Raji (cell line): ENCODE data around the gene KCNK10.

ENCODE experiments used
- POLR2A ChIP-seq: IDR thresholded peaks from 2 replicates; pipeline ENCODE4 v1.6.1; 2011; ENCODE audit warnings: low read depth, low read length, control low read depth; ENCODE audit not compliant: insufficient read depth

The KCNK10 gene

GRCh38 chr14:88323086-88323522 lies at the start of gene KCNK10:
Gene KCNK10, minus strand, starts transcription at chr14:88323269. Its CDS starts 471 bp downstream, at chr14:88322798.
- no peak for TF ChIP-seq POLR2A

- no peak for TF ChIP-seq POLR2A
Observed at GRCh38 chr14:88369496-88369895, 46.4 kb upstream of the KCNK10 start.

GRCh38 chr14:88364710-88365413 lies 41.8 kb upstream of the KCNK10 start:
- TF ChIP-seq POLR2A = no peak

GRCh38 chr14:88363644-88364043 lies 40.6 kb upstream of the KCNK10 start:
- TF ChIP-seq POLR2A = no peak

- no peak for TF ChIP-seq POLR2A
Observed at GRCh38 chr14:88359500-88359899, 36.4 kb upstream of the KCNK10 start.

- no peak for TF ChIP-seq POLR2A
Observed at GRCh38 chr14:88354358-88354757, 31.3 kb upstream of the KCNK10 start.

GRCh38 chr14:88352698-88353097 lies 29.6 kb upstream of the KCNK10 start:
- no peak for TF ChIP-seq POLR2A

- no peak for TF ChIP-seq POLR2A
Observed at GRCh38 chr14:88351966-88352691, 29.1 kb upstream of the KCNK10 start.

GRCh38 chr14:88348546-88348945 lies 25.5 kb upstream of the KCNK10 start:
- no peak for TF ChIP-seq POLR2A

- no peak for TF ChIP-seq POLR2A
Observed at GRCh38 chr14:88346048-88346639, 23.1 kb upstream of the KCNK10 start.

GRCh38 chr14:88342980-88343379 lies 19.9 kb upstream of the KCNK10 start:
- TF ChIP-seq POLR2A = no peak

GRCh38 chr14:88340357-88340756 lies 17.3 kb upstream of the KCNK10 start:
- no peak for TF ChIP-seq POLR2A

- no peak for TF ChIP-seq POLR2A
Observed at GRCh38 chr14:88333036-88333435, 10.0 kb upstream of the KCNK10 start.

GRCh38 chr14:88327497-88327896 lies 4.4 kb upstream of the KCNK10 start:
- no peak for TF ChIP-seq POLR2A

- TF ChIP-seq POLR2A = no peak
Observed at GRCh38 chr14:88326352-88327103, 3.5 kb upstream of the KCNK10 start.
